Fibroblast of gingiva (primary cell): Measurements from ENCODE around the gene TTR.

ENCODE experiments used
- DNase-seq: peaks from one replicate; pipeline ENCODE4 v3.0.0-alpha.2; 2011; ENCODE audit warnings: low read depth

The TTR gene

DNA sequence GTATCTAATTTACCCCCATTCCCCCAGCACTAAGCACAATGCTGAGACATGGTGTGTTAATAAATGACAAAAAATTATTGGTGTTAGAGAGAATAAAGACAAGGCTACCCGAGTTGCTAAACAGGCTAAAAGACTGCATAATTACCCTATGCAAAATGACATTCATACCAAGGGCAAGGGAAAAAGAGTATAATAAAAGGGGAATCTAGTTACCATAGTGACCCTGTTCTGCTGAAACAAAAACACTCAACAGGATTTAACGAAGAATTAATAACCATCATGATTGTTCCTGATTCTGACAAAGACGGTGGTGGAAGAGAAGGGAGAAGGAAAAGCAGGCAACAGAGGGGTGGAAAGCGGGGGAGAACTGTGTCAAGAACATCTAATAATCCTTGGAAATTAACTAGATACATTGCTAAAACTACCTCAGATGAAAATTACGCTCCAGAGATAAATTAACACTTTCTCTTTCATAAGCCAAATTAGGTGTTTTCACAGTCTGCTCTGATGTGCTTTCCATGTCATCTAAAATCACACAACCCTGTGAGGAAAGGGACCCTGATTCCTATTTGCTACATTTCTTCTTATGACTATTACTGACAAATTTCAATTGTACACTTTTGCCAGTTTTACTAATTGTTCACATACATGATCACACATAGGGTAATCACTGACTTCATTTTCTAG lies 25.5 kb downstream of the TTR start:
- DNase-seq = no peak

DNA sequence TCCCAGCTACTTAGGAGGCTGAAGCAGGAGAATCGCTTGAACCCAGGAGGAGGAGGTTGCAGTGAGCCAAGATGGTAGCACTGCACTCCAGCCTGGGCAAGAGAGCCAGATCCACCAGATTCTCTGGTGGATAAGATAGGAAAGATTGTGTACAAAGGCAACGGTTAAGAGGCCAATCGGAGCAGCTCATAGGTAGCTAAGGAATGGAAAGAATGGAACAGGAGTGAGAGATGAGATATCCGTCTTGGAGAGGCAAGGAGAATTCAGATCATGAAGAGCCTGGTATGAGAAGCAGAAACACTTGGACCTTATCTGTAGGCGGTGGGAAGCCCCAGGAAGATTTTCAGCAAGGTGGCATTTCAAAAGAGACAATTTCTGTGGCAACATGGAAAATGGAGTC lies 27.1 kb downstream of the TTR start:
- DNase-seq = no peak

DNA sequence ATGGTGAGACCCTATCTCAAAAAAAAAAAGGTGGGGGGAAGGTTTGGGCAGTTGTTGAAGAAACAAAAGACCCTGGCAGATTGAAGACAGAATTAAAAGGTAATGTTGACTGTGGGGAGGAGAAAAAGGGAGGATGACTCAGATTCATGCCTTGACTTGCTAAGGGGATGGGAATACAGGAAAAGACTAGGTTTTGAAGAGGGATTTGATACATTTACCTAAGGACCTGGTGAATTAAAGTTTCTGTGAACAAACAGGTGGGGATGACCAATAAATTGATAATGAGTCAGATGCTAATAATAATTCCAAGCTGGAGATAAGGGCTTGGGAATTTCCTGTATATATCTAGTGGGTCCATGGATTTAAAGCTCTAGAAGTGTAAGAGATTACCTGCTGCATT lies 27.6 kb downstream of the TTR start:
- no peak for DNase-seq

DNA sequence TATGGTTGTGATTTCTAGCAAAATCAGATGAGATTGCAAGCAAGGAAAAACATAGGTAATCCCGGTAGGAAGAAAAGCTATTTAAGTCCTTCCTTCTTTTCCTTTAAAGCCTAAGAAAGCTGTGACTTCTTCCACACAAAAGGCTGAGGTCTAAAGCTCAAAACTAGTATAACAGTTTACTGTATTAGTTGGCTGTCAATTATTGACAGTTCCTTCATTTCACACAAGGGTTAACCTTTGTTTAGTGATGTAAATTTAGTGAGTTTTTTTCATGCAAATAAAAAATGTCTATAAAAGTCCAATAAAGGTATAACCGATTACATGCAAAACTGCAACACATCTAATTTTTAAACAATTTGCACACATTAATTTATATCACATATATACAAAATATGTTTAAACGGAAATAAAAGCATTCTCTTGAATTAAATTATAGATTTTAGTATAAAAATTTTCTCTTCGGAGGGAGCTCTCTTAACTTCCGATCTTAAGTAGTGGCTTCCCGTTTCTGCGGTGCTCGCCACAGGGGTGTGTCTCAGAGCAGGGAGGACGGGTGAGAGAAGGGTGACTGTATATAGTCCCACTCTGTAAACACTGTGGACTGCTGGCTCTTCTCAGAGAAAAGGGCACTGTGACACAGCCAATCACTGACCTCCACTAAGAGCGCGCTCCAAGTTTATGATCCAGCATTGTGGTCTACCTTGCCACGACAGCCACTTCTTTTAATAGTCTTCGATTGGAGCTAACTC lies 33.4 kb downstream of the TTR start:
- DNase-seq = no peak

DNA sequence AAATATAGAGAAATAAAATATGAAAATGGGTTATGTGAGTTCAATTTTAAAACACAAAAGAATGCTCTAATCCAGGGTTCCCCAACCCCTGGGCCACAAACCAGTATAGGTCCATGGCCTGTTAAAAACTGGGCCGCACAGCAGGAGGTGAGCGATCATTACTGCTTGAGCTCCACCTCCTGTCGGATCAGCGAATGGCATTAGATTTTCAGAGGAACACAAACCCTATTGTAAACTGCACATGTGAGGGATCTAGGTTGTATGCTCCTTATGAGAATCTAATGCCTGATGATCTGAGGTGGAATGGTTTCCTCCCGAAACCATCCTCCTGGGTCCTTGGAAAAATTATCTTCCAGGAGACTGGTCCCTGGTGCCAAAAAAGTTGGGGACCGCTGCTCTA lies 34.7 kb downstream of the TTR start:
- DNase-seq = no peak

DNA sequence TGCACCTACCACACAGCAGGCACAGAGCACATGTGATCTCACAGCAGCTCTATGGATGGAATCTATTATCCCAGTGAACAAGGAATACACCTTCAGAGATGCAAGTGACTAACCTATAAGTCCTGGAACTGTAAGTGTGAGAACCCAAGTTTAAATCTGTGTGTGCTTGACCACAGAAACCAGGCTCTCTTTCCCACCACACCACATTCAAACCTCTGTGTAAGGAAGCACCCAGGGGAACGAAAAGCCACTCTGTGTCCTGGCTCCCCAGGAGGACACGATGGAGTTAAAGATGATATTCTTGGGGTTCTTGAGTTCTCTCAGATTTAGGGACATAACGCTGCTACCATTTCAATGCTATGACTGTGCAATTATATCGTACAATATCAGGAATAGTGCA lies 38.9 kb downstream of the TTR start:
- DNase-seq = no peak

DNA sequence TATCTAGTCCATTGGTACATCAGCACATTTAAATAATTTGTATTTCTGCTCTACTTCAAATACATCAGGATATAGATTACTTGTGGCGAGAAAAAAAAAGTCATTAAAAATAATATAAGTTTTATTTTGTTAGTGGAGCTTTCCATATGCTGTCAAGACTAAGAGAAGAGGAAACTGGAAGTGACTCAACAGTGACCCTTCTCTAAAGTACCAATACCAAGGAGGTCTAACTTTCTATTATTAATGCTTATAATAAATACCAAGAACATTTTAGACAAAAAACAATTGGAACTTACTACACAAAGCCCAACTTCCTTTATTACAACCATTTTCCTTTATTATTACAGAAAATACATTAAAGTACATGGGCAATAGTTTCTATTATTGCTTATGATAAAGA lies 39.8 kb downstream of the TTR start:
- no peak for DNase-seq

DNA sequence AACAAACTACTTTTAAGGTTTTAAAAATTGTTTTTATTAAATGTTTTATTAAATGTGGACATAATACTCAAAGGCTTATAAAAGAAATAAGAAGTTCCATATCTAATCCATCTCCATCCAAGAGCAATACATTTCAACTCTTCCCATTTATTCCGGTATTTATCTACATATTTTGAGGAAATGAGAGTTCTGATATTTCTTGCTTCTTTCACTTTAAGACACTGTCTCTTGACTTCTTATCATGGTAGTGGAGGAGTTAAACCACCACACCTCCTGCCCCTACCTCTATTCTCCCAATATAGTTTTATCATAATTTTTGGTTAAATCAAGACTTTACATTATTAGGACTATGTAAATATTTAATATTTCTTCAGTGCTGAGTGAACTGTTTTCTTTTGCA lies 40.7 kb downstream of the TTR start:
- DNase-seq = no peak

DNA sequence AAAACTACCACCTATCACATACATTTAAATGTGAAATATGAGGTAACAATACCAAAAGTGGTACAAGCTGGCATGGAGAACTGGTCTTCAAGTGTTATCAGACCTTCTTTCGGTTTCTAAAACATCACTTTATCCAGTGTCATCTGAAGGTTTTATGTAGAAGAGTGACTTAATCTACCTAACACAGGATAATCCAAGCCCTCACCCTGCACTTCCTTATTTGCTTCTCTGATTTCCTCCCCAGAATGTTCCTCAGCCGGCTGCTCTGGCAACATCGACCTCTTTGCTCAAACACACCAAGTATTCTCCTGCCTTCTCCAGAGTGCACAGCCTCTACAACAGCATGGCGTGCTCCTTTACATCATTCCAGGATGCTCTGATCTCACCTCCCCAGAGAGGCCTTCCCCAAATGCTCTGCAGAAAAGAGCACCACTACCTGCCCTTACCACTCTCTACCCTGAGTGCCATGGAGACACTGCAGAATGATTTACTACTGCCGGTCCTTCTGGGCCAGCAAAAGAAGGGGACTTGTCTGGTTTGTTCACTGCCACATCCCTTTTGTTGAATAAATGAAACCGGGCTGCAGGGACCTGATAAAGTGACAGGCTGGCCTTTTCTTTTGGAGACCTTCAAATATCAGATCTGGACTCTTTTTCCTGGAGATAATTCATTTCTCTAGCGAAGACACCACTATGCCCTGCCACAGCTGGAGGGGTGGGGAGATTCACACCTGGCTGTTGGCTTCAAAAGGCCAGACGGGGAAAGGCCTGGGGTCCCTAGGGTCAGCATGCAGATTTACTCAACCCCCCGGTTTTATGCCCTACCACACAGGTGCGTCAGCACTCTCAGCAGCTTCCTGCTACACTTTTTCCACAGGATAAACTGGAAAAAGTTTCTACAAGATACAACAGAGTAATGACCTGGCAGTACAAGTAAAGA lies 42.0 kb downstream of the TTR start:
- no peak for DNase-seq

DNA sequence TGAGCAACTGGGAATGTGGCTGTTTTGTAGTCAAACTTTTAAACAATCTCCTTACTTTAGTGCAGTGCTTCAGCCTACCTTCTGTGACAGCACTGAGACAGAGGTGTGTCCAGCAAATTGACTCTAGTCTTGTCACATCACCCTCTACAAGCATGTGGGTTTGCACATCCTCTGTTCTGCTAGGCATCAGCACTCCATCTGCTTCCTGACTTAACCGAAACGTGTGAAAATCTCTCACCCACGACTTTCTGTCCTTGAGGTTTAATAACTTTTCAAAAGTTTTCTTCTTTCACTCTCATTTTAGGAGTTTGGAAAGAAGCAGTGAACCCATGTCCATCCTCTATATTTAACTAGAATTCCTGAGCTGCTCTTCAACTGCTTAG lies 42.6 kb downstream of the TTR start:
- no peak for DNase-seq

DNA sequence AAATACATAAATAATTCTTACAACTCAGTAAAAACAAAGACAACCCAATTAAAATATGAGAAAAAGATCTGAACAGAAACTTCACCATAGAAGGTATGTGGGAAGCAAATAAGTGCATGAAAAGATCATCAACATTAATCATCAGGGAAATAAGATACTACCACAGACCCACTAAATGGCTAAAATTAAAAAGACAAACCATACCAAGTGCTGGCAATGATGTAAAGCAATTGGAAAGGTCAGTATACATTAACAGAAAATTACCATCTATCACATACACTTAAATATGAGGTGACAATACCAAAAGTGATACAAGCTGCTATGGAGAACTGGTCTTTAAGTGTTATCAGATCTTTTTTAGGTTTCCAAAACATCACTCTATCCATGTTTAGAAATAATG lies 44.7 kb downstream of the TTR start:
- DNase-seq = no peak

DNA sequence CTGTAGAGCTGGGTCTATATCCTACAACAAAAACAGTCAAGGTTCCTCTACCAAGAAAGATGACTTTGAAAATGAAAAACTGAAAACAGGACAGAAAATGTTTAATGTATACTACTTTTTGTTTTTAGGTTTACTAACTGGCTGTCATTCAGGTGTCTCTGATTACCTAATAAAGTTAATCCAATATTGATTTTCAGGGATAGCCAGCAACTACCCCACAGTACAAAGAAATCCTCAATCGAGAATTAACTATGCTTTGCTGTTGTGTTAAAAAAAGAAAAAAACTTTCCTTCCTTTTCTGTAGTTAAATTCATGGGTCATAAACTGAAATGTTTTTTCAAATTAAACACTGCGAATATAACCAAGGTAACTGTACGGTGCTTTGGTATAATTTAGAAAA lies 45.8 kb downstream of the TTR start:
- no peak for DNase-seq

DNA sequence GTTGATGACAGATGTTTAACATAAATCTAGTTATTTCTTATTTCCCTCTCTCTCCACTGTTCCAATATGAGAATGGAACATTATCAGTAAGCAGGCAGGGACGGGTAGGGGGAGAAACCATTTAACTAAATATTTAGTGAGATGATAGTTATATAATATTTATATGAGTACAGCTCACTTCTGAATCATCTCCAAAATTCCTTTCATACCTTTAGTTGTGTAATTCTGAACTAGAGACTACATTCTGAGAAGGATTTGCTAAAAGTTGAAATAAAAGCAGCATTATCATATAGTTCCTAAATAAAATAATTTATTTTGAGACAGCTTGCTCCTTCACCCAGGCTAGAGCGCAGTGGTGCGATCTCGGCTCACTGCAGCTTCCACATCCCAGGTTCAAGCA lies 51.3 kb downstream of the TTR start:
- no peak for DNase-seq

DNA sequence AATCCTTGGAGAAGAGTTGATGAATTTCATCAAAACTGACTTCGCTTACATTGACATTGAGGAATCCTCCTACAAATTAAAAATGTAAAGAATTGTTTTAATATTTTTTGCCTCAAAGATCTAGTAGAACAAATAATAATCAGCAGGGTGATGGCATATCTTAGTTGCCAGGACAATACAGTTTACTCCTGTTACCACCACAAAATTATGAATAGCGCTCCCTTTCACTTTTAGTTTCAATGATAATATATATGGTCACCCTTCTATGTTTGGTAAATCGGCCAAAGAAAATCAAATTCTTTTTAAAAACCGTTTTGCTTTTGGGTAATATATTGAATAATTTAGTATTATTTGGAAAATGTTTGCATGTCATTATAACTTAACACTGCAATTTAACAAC lies 53.7 kb downstream of the TTR start:
- DNase-seq = no peak

DNA sequence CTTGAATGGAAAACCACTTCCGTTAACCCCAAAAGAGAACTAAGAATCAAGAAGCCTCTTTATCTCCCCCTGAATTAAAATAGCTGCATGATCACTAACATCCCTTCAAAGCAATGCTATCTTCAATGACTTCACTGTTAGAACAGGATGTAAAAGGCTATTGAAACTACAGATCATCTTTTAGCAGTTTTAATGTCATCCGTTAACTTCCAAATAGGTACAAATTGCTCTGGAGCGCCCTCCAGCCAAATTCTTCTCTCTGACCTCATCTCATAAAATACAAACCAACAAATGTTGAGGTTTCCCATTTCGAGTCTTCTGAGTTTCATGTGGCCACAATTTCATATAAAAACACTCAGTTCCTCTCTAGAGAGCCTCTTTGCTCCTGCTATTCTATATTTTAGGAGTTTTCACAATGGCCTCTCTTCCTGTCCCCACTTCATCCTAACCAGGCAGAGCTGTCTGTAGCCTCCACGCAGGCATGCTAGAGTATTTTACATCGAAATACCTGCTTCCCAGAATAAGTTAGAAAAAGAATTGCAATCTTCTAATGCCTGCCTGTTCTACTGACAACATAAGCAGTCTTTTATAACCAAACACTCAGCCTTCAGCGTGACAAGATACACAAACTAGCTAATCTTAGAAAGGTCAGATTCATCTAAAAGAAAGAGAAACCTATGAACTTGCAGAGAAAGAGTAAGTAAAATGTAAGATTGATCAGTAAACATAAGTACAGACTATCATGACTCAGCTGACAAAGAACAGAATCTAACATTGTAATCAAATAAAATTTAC lies 54.9 kb downstream of the TTR start:
- no peak for DNase-seq

DNA sequence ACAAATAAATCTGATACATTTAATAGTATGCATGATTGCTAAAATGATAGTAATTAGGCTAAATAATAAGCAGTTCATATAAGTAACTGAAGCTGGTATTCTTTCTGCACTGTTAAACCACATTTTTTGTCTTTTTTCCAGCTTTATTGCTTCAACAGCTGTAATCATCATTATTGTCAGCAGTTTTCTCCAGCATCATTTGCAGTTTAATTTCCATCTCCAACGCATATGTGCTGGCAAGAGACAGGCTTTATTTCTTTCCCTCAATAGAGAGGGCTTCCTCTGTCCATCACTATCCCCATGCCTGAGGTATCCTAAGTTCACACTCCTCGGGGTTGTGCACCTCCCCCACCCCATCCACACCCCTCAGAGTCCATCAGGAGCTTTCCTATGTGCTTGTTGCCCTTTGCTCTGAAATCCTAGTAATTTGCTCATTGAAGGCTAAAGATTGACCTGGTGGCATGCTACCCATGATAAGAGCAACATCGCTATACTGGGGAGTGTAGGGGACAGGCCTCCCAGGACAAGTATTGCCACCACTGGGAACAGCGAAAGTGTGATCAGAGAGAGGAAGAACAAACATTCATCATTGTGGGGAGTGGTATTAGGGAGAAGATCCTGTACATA lies 55.6 kb downstream of the TTR start:
- DNase-seq = no peak
